Activated naive CD4-positive, alpha-beta T cell treated with Interleukin-2 at 50 U/mL for 16 hours (primary cell): Measurements from ENCODE around the gene ABHD12.
"Not testable (repeated sequence)": the region's sequence is repeated elsewhere in the genome, so short reads cannot be mapped to it uniquely, and the experiment has no call there.

Experiments
- DNase-seq: peaks from one replicate; pipeline ENCODE4 v3.0.0-alpha.2; 2020

Gene ABHD12

DNA sequence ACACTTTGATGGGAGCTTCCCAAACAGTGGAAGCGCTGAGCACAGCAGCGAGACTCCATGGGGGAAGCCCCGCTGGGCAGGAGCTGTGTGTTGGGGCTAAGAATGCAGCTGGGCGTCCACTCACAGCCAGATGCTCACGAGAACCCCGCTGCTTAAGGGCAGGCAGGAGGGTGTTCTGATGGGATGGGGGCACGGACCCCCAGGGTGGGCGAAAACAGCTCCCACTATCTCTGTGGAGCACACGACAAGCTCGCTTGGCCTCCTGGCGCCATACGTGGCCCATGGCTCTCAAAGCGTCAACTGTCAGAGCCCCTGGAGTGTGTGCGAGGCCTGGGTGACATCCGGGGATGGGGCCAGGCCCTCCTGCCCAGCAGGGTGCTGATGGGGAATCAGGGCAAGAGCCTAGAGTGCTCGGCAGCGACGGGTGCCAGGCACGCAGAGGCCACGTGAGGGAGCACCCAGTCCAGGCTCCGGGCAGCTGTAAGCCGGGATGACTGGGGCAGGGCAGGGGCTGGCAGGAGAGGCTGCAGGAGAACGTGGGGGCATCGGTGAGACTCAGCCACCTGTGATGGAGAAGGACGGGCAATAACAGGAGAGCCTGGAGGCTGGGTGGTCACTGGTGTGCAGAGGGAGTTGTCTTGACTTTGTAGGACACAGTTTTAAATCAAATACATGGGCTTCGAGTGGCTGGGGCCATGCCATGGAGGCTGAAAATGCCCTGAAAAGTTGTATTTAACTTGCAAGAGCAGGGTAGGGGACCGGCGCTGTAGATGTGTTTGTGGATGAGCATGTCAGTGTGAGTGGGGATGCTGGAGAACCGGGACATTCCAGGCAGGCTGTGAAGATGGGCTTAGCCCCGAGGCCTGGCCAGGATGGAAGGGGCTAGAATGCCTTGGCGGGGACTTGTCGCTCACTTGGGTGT is 115.5 kb downstream of the ABHD12 start:
- no peak for DNase-seq

DNA sequence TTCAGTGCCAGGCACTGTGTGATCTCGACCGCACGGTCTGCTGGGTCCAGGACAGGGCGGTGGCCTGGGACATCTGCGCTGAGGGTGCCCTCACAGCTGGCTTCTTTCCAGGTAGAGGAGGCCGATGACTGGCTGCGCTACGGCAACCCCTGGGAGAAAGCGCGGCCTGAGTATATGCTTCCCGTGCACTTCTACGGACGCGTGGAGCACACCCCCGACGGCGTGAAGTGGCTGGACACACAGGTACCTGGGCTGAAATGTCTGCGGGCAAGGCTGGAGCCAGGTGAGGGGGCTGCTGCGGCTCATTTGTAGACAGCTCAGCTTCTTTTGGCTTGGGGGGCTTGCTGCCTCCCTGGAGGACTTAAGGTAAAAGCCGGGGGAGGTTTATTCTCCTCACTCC is 116.2 kb downstream of the ABHD12 start:
- DNase-seq, result no peak

DNA sequence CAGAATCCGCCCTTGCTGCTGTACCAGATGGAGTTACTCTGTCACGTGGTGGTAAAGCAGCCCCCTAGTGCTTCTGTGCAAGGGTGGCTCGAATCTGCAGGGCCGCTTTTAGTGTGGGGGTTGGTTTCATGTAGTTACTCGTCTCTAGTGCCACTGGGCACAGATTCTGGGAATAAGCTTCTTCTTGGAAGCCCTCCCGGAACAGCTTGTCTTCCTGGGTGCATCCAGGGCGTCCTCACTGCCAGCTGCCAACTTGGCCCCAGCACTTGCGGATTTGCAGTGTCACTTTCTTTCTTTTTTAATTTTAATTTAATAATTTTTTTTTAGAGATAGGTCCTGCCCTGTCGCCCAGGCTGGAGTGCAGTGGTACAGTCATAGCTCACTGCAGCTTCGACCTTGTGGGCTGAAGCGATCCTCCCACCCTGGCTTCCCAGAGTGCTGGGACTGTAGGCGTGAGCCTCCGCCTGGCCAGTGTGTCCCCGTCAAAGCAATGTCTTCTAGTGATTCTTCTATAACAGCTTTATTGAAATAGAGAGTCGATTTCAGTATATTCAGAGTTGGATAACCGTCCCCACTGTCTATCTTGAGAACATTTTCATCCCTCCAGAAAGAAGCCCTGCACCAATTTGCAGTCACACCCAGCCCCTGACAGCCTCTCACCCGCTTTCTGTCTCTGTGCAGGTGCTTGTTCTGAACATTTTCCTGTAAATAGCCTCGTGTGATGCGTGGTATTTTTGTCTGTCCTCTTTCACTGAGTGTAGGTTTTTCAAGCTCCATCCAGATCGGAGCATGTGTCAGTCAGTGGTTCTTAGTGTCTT is 116.9 kb downstream of the ABHD12 start:
- peak; percentile 1 for DNase-seq

DNA sequence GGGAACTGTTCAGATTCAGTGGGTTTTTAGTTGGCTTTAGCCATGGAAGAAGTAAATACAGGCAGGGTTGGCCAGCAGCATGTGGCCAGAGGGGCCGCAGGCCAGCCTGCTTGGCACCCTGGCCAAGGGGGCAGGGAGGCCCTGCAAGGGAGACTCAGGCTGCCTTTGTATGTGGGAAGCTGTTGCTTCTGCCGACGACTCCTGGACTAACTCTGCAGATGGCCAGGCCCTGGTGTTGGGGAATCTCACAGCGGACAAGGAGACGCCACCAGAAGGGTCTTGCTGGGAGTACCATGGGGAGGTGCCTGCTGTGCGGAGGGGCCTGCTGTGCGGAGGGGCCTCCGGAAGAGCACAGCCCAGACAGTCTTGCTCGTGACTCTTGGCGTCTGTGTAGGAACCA is 117.6 kb downstream of the ABHD12 start:
- no peak for DNase-seq

DNA sequence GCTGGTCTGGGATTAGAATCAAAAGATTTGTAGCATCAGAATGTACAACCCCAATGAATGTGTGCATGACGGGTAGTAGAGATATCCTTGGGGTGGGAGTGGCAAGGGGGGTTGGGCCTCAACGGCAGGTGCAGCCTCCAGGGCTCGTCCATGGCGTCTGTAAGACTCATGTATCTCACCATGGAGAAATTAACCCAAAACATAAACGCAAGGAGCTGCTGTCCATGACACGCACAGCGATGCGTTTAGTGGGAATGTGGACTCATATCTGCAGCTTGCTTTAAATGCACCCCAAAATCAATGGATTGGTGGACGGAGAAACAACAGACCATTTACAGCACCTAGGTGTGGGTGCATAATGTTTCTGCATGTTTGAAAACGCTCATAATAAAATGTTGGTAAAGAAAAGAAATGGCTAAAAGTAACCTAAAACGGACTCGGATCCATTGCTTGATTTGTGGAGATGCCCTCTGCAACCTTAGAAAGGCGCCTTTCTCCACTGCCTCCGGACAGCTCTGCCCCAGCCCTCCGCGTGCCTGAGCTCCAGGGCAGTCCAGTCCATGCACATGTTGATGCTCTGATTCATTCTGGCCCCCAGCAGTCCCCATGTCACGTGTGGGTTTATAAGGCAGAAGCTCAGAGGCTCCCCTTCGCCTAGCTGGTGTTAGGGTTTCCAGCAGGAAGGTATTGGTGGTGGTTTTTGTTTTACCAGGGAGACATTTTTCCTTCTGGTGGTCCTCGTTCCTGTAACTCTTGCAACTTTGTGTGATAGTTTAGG is 118.2 kb downstream of the ABHD12 start:
- peak; percentile 1 for DNase-seq

DNA sequence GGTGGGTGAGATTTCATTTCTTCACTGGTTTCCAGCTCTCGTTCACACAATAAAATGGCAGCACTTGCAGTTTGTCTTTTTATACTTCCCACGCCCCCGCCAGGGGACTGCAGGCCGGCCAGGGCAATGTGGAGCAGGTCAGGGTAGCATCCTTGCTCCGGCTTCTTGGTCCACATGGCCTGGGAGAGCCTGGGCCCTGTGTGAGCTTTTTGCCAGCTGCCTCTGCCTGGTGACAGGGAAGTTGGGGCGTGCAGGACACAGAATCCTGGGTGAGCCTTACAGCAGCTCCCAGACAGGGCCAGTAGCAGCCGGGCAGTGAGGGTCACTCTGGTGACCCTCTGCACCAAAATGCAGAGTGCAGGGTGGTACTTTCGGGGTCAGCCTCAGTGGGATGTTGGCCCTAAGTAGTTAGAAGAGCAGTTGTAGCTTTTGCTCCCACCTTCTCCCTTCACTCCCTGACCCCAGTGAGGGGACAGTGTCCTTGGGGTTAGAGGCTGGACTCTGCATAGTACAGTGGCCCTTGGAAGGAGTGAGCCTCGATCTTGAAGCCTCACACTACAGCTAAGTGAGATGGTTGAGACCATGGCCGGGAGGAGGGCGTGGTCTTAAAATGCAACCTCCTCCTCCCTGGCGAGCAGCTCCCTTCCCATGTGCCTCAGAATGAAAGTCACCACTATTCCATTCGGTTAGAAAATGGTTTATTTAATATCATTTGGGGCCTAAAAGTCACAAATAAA is 119.0 kb downstream of the ABHD12 start:
- no peak for DNase-seq

DNA sequence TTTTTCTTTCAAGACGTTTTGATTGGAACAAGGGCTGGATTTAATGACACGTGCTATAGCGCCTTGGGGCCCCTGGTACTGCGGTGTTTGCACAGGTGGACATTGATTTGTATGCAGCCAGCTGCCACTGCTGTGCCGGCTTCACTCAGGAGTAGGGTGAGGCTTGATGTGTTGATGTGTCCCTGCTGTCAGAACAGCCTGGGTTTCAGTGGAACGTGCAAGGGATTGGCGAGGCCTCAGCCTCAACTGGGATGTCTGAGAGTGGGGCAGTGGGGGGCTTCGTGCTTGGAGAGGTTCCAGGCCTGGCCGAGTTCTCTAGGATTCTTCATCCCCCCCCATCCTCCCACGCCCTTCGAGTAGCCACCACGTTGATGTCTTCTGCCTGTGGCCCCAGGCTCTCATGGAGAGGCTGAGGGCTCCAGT is 119.8 kb downstream of the ABHD12 start:
- peak; percentile 0 for DNase-seq

DNA sequence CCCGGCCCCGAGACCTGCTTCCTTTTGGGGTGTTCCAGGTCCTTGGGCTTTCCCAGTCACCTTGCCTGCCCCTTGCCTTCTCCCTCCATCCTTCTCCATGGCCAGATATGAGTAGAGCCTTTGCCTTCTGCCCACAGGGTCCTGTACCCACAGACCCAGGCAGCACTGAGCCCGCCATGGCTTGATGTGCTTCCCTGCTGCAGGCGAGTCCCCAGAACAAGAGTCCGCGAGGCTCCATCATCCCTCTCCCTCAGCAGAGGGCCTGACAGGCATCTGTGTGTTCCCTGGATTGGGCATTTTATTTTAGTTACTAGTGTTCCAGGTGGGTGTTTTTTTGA is 120.8 kb downstream of the ABHD12 start:
- no peak for DNase-seq

DNA sequence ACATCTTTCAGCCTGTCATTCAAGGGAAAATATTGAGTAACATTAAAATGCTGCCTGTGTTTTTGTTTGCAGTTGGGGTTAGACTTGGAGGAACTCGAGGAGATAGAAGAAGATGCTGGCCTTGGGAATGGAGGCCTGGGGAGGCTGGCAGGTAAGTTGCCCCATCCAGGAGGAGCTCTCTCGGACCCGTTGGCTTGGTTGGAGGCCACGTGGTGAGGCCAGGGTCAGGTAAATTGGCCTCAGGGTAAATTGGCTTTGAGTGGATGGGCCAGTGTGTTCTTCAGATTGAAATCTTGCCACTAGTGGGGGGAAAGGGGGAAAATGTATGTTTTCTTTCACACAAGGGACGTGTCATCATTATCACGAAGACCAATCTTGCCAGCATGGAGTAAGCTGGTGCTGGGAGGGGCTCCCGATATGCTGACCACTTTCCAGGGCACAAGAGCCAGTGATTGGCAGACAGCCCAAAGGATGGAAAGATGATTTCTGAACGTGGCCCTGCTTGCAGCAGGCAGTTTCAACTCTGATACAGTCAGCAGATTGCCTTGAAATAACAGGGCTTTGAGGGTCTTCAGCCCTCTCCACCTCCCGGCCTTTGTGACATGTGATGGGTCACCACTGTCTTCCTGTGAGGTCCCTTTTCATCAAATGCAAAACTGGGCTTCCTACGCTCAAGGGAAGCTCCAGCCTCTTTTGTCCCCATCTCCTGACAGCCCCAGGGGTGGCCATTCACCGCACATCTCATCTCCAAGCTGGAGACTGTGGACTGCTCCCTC is 121.4 kb downstream of the ABHD12 start:
- no peak for DNase-seq

DNA sequence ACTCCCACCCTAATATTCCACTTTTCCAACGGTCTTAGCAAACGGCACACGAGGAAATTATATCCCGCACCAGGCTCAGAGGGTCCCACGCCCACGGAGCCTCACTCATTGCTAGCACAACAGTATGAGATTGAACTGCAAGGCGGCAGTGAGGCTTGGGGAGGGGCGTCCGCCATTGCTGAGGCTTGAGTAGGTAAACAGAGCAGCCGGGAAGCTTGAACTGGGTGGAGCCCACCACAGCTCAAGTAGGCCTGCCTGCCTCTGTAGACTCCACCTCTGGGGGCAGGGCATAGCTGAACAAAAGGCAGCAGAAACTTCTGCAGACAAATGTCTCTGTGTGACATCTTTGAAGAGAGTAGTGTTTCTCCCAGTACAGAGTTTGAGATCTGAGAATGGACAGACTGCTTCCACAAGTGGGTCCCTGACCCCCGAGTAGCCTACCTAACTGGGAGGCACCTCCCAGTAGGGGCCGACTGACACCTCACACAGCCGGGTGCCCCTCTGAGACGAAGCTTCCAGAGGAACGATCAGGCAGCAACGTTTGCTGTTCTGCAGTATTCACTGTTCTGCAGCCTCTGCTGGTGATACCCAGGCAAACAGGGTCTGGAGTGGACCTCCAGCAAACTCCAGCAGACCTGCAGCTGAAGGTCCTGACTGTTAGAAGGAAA is 129.7 kb downstream of the ABHD12 start:
- DNase-seq, result not testable (repeated sequence)

DNA sequence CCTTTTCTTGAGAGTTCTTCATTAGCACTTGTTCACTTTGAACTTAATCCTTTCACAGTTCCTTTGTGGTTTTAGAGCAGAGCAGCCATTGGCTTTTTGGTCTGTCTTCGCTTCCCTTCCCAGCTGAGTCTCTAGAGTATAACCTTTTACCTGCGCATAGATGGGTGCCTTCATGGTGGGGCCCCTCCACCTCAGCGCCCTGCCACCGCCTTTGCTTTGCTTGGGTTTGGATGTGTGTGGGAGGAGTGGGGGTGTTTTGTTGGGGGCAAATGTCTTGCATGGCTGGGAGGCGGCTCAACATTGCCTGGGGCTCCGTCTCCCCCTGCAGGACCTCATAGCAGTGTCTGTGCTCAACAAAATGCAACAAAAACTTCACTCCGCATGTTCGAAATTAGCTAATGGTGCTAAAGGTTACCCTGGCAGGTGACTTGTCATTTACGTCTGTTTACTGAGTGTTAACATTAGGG is 130.8 kb downstream of the ABHD12 start:
- no peak for DNase-seq

DNA sequence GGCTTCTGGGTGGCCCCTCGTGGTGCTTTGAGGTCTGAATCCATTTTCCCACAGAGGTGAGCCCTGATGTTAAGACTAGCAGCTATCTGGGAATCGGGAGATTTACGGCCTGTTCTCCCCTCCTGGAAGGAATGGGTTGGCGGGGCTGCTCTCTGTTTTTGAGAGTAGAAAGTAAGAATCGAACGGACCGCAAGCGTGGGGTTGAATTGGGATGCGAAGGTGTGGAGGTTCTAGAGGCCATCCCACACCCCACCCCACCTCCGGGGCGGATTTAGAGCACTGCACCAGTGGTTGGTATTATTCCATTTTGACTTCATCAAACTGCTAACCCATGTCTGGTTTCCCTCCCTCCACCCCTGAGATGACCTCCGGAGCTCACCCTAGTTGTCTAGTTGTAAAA is 131.3 kb downstream of the ABHD12 start:
- no peak for DNase-seq

DNA sequence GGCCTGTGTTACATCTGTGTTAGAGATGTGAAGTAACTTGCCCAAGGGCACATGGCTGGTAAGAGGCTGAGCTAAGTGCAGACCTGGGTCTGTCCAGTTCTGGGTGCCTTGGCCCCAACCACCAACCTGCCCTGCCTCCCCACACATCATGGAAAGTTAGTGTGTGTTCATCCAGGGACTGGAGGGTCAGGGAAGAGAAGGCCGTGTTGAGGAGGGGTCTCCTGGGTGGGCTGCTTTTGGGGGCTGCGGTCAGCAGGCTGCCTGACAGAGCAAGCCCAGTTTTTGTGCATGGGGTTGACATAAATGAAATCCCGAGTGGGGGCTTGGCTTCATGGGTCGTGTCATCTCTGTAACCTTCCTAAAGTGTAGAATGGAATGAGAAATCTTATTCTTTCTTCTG is 131.8 kb downstream of the ABHD12 start:
- DNase-seq, result no peak

DNA sequence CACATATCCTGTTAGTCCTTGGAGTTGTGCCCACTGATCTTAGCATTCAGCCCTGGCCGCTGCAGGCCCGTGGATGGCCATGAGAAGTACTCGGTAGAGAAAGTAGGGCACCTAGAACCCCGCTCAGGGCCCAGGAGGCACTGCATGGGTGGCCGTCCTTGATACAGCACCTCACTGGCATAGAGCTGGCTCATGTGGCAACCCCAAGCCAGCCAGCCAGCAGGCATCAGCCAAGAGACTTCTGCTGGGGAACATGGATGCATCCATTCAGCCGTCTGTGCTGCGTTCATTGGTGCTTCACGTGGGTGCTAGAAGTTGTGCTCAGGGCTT is 132.2 kb downstream of the ABHD12 start:
- DNase-seq, result no peak

DNA sequence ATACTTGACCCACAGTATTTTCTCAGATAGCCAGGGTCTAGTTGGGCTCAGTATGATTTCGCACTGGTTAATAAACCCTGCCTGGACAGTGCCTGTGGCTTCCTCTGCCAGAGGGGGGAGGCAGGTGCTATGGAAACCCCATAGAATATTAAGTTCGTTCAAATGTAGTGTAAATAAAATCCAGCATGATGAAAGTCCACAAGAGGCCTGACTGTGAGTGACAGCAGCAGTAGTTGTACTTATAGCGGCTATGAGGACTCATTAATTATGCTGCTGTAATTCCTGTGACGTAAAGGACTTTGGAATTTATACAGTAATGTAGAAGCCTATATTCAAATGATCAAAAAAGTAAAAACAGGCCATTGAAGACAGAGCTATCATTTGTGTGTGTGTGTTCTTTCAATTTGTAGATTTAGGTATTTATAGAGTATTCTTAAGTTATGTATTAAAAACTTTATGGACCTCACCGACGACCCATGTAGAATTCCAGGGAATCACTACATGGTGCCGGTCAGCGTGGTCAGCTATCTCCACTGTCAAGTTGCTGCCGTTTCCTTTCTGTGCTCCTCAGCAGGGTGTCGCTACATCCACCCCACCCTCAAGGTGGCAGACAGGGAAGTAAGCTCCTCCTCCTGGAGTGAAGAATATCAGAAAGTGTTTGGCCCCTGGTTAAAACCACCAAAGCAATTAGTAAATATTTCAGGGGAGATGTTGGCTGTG is 132.7 kb downstream of the ABHD12 start:
- DNase-seq, result no peak

DNA sequence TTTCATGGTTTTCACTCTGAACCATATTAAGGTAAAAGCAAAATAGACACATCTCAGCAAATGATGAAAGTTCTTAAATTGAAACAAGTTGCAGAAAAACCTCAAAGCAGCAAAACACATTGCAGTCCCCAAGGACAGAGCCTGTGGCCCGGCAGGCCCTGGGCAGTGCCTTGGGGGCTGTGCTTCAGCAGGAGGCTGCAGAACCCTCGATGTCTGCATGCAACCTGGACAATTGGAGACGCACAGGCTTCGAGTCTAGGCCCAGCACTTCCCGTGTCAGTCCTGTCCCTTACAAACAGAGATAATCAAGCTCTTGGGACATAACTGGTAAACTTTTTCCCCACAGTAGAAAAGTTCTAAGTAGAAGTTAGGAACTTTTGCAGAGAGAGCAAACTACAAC is 133.5 kb downstream of the ABHD12 start:
- no peak for DNase-seq

DNA sequence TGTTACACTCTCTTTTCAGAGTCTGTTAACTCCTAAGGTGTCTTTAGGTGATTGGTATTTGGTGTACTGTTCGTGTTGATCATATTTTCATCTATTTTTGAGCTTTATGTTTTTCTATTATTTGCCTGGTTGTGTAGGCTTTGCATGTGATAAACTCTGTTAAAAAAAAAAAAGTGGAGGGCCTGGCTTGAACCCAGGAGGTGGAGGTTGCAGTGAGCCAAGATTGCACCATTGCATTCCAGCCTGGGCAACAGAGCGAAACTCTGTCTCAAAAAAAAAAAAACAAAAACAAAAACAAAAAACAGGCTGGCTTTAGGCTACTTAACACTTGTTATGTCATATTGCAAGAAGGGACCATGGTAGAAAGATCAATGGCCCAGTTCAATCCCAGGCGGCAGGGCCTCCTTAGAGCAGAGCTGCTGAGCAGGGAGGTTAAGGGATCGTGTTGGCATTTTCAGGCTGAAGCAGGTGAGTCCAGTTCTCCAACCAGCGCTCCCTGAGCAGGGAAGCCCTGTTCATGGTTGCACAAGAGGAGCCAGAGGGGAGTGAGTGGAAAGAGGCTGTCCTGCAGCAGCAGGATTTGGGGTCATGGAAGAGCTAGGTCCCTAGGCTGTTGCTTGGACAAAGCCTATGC is 134.3 kb downstream of the ABHD12 start:
- no peak for DNase-seq

DNA sequence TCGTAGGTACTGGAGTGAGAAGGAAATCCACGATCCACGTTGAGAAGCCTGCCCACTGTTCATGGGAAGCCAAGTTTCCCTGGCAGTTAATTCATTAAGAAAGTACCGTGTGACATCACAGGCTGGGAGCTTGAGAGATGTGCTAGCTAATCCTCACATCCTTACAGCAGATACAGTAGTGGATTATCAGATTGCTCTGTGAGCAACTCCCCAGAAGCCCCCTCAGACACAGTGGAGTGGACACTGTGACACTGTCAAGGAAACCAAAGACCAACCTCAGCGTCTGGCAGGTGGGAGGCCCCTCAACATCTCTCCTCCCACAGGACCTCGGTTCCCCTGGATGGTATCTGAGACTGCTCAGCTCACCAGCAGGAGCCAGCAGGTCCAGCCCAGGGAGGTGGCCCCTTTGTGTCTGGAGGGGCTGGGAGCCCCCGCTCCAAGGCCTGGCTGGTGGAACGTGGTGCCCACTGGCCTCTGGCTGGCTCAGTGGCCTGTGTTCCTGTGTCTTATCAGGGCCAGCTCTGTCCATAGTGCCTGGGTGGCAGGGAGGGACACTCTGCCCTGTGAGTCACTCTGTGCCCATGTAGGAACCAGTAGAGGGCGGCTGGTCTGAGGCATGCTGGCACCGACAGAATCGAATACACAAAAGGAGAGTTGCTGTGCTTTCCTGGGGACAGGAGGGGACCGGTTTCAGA is 135.5 kb downstream of the ABHD12 start:
- DNase-seq, result no peak

DNA sequence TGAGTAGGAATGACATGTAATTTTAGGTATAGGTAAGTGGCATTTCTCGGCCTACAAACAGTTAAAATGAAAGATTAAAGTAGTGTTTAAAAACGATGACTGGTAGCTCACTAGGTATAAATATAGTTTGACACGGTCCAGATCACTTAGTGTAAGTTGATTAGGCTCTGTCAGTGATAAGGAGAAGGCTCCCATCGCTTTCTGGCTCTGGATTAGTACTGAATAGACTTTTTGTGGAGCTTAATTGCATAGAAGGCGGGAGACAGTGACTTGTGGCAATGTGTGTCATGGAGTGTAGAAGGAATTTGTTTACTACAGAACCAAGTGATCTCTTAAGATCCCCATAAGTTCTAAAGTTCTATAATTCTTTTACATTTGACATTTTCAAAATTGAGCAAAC is 136.1 kb downstream of the ABHD12 start:
- DNase-seq, result no peak
